Caco-2 (cell line): ENCODE results near the gene SMYD1. TPM values are rescaled to one million over a fixed set of nuclear protein-coding genes. Genes with fewer than 3 reads are reported as not detected.

Source experiments
- BruUV-seq: library from RNA; stranded (reverse); fragments of 400-500 nt; replicated peaks from 2 replicates; lab custom pipeline; 2021; lab: Mats Ljungman, UMichigan
- CTCF ChIA-PET: fragments of 300-600 bp; sonication (Branson Sonifier 250); formaldehyde crosslinking; loops from one replicate; lab custom pipeline; 2022; ENCODE audit warnings: antibody characterized with exemption; lab: Charles Lee
- POLR2A ChIA-PET: fragments of 300-600 bp; sonication (Branson Sonifier 250); formaldehyde crosslinking; loops from one replicate; lab custom pipeline; 2022; ENCODE audit warnings: antibody characterized with exemption; lab: Charles Lee
- DNase-seq, 2 experiments: peaks; one replicate each; pipeline versions ENCODE4 v3.0.0 to v3.0.0-alpha.2; 2020 to 2022
- H3K27me3 ChIP-seq: replicated peaks from 2 replicates; pipeline ENCODE4 v1.6.0; 2011; ENCODE audit warnings: low read length; ENCODE audit not compliant: control insufficient read depth, insufficient read depth
- H3K36me3 ChIP-seq: 2 replicates; pipeline ENCODE4 v1.5.1; 2011; ENCODE audit warnings: low read length; ENCODE audit not compliant: control insufficient read depth, insufficient read depth
- H3K4me1 ChIP-seq: fragments of 250-450 bp; sonication (Bioruptor Pico); 2 replicates; pipeline ENCODE4 v1.5.1; 2020; ENCODE audit warnings: mild to moderate bottlenecking
- H3K4me3 ChIP-seq: 2 replicates; pipeline ENCODE4 v1.5.1; 2011; ENCODE audit warnings: low read depth, mild to moderate bottlenecking, control low read depth, low read length
- H3K9me3 ChIP-seq: fragments of 250-450 bp; sonication (Bioruptor Pico); 2 replicates; pipeline ENCODE4 v1.5.1; 2020; ENCODE audit warnings: mild to moderate bottlenecking, moderate library complexity
- H3K27ac Mint-ChIP-seq: one replicate; pipeline ENCODE4 v1.8.0; 2022; ENCODE audit warnings: mixed read lengths; ENCODE audit not compliant: unreplicated experiment
- H3K27me3 Mint-ChIP-seq: one replicate; pipeline ENCODE4 v1.8.0; 2022; ENCODE audit warnings: mixed read lengths; ENCODE audit not compliant: insufficient read depth, unreplicated experiment
- H3K36me3 Mint-ChIP-seq: one replicate; pipeline ENCODE4 v1.8.0; 2022; ENCODE audit warnings: mild to moderate bottlenecking, mixed read lengths; ENCODE audit not compliant: insufficient read depth, unreplicated experiment
- H3K4me1 Mint-ChIP-seq: one replicate; pipeline ENCODE4 v1.8.0; 2022; ENCODE audit warnings: low read depth, mixed read lengths; ENCODE audit not compliant: unreplicated experiment
- H3K4me3 Mint-ChIP-seq: one replicate; pipeline ENCODE4 v1.8.0; 2022; ENCODE audit warnings: mild to moderate bottlenecking, moderate library complexity, mixed read lengths; ENCODE audit not compliant: unreplicated experiment
- H3K9me3 Mint-ChIP-seq: one replicate; pipeline ENCODE4 v1.8.0; 2022; ENCODE audit warnings: mixed read lengths; ENCODE audit not compliant: unreplicated experiment
- CTCF ChIP-seq, 2 experiments: fragments of 200-600 bp in 1 of 2; IDR thresholded peaks; 1 replicate in 1 of 2; 2 replicates in 1 of 2; pipeline versions ENCODE4 v1.5.1 to v1.8.0; 2011 to 2022; ENCODE audit warnings: antibody characterized with exemption in 1 of 2, control low read depth in 1 of 2, inconsistent platforms in 1 of 2, low read depth in 1 of 2, low read length in 1 of 2, mild to moderate bottlenecking in 1 of 2, moderate library complexity in 1 of 2; ENCODE audit not compliant: insufficient read depth in 1 of 2, severe bottlenecking in 1 of 2, unreplicated experiment in 1 of 2
- intact Hi-C: fragments of 100-400 bp; cut with micrococcal nuclease; formaldehyde crosslinking; loops from one replicate; pipeline ENCODE4 v1.10.0; 2022; ENCODE audit not compliant: unreplicated experiment
- total RNA-seq: library from RNA; stranded (reverse); gene quantifications from 2 replicates; pipeline ENCODE4 v1.2.3, GENCODE V29; 2022

SMYD1 gene
- total RNA-seq, 1 experiment from 2014 or later, result not detected

- no peaks in the 10 kb centered on the region for H3K27me3 Mint-ChIP-seq
- ChIA-PET POLR2A (no interaction called here), CTCF (no interaction called here)
- BruUV-seq, result no TSS peak
- TF ChIP-seq CTCF (IDR thresholded peaks at IDR 0.05; ENCODE audit: insufficient read depth in 1 of 2, low read depth in 1 of 2, low read length in 1 of 2, severe bottlenecking in 1 of 2, unreplicated experiment in 1 of 2), result no peak
- peaks cover 4% of the 10 kb centered on the region; the same call in 1 of the 2 replicates for H3K4me1 ChIP-seq
- no peaks in the 10 kb centered on the region for H3K9me3 Mint-ChIP-seq
- no peaks in the 10 kb centered on the region for H3K27me3 ChIP-seq
- H3K36me3 Mint-ChIP-seq, result no peaks in the 10 kb centered on the region
- H3K36me3 ChIP-seq, result no peaks in the 10 kb centered on the region
- H3K9me3 ChIP-seq, result no peaks in the 10 kb centered on the region
- DNase-seq, result no peak
- no peaks in the 10 kb centered on the region for H3K4me1 Mint-ChIP-seq
- no peak overlapping the region for H3K4me3 Mint-ChIP-seq
- intact Hi-C loops, result no loop called here
- H3K4me3 ChIP-seq, result no peak overlapping the region
- no peak overlapping the region for H3K27ac Mint-ChIP-seq
Measured at GRCh38 chr2:88108796-88109195, 41.2 kb downstream of the SMYD1 start.

- H3K4me3 Mint-ChIP-seq, result no peak overlapping the region
- no peak overlapping the region for H3K27ac Mint-ChIP-seq
- H3K9me3 ChIP-seq, result no peaks in the 10 kb centered on the region
- H3K9me3 Mint-ChIP-seq, result no peaks in the 10 kb centered on the region
- no peaks in the 10 kb centered on the region for H3K27me3 Mint-ChIP-seq
- H3K4me3 ChIP-seq, result no peak overlapping the region
- H3K27me3 ChIP-seq, result no peaks in the 10 kb centered on the region
- BruUV-seq, result no TSS peak
- intact Hi-C loops, result no loop called here
- no peaks in the 10 kb centered on the region for H3K36me3 ChIP-seq
- ChIA-PET POLR2A (no interaction called here), CTCF (no interaction called here)
- no peaks in the 10 kb centered on the region for H3K36me3 Mint-ChIP-seq
- no peaks in the 10 kb centered on the region for H3K4me1 Mint-ChIP-seq
- no peak for DNase-seq
- peaks cover 4% of the 10 kb centered on the region; the same call in 1 of the 2 replicates for H3K4me1 ChIP-seq
- no peak for TF ChIP-seq CTCF (IDR thresholded peaks at IDR 0.05; ENCODE audit: insufficient read depth in 1 of 2, low read depth in 1 of 2, low read length in 1 of 2, severe bottlenecking in 1 of 2, unreplicated experiment in 1 of 2)
Measured at GRCh38 chr2:88110830-88111229, 43.2 kb downstream of the SMYD1 start.

GRCh38 chr2:88113069-88113468 is 45.4 kb downstream of the SMYD1 start:
- Mint-ChIP-seq H3K27ac (no peak overlapping the region), H3K27me3 (no peaks in the 10 kb centered on the region), H3K36me3 (no peaks in the 10 kb centered on the region), H3K4me3 (no peak overlapping the region), H3K4me1 (no peaks in the 10 kb centered on the region), H3K9me3 (no peaks in the 10 kb centered on the region)
- POLR2A ChIA-PET, result no interaction called here
- no peak for DNase-seq
- CTCF ChIA-PET, result no interaction called here
- no peak for TF ChIP-seq CTCF (IDR thresholded peaks at IDR 0.05; ENCODE audit: insufficient read depth in 1 of 2, low read depth in 1 of 2, low read length in 1 of 2, severe bottlenecking in 1 of 2, unreplicated experiment in 1 of 2)
- BruUV-seq, result no TSS peak
- intact Hi-C loops, result no loop called here
- Histone ChIP-seq H3K36me3 (no peaks in the 10 kb centered on the region), H3K4me3 (no peak overlapping the region), H3K4me1 (peaks cover 4% of the 10 kb centered on the region; the same call in 1 of the 2 replicates), H3K27me3 (no peaks in the 10 kb centered on the region), H3K9me3 (no peaks in the 10 kb centered on the region)
